HEK293 (cell line): ENCODE results near the gene FOLR1.
"Not testable (repeated sequence)": the region's sequence is repeated elsewhere in the genome, so short reads cannot be mapped to it uniquely, and the experiment has no call there.

Experiments used
- CTCF ChIA-PET: fragments of 350-600 bp; formaldehyde crosslinking; extraction: SDS; loops from one replicate; lab custom pipeline; 2021; ENCODE audit warnings: antibody characterized with exemption; lab: Yijun Ruan, JAX
- POLR2A ChIA-PET: fragments of 300-600 bp; formaldehyde crosslinking; extraction: SDS; loops from one replicate; lab custom pipeline; 2020; ENCODE audit warnings: antibody characterized with exemption, inconsistent platforms; lab: Yijun Ruan, JAX
- H3K27ac ChIP-seq: fragments of 200-500 bp; sonication (Bioruptor generic); 2 replicates; pipeline ENCODE4 v1.5.1; 2014; ENCODE audit warnings: low read depth, low read length, control low read depth, inconsistent platforms; ENCODE audit errors: extremely low read depth
- H3K36me3 ChIP-seq, 2 experiments: fragments of 200-500 bp in 1 of 2; sonication (Bioruptor generic) in 1 of 2; 1 replicate in 1 of 2; 2 replicates in 1 of 2; pipeline ENCODE4 v1.5.1; 2014 to 2017; ENCODE audit warnings: inconsistent platforms in 2 of 2, low read length in 2 of 2; ENCODE audit not compliant: control insufficient read depth in 2 of 2, insufficient read depth in 1 of 2
- H3K4me1 ChIP-seq: fragments of 200-500 bp; sonication (Bioruptor generic); 2 replicates; pipeline ENCODE4 v1.5.1; 2014; ENCODE audit warnings: mild to moderate bottlenecking, low read length, inconsistent platforms; ENCODE audit not compliant: control insufficient read depth, insufficient read depth
- H3K4me3 ChIP-seq: 2 replicates; pipeline ENCODE4 v1.5.1; 2011; ENCODE audit warnings: low read depth, mild to moderate bottlenecking, control low read depth, low read length, moderate library complexity
- H3K9me3 ChIP-seq: fragments of 200-500 bp; sonication (Bioruptor generic); 2 replicates; pipeline ENCODE4 v1.5.1; 2014; ENCODE audit warnings: low read depth, low read length, inconsistent platforms; ENCODE audit not compliant: control insufficient read depth, insufficient read depth
- BCL11A ChIP-seq: fragments of 450-650 bp; formaldehyde crosslinking; IDR thresholded peaks from 2 replicates; pipeline ENCODE4 v1.5.1; 2016; ENCODE audit warnings: low read depth, missing biosample characterization, missing genetic modification characterization
- OVOL3 ChIP-seq: fragments of 450-650 bp; formaldehyde crosslinking; IDR thresholded peaks from 2 replicates; pipeline ENCODE4 v1.5.1; 2016; ENCODE audit warnings: missing biosample characterization, missing genetic modification characterization
- PBX3 ChIP-seq: sonication (generic); formaldehyde crosslinking; IDR thresholded peaks from 2 replicates; pipeline ENCODE4 v1.8.1; 2022; ENCODE audit warnings: mild to moderate bottlenecking, moderate library complexity, missing genetic modification reagents
- ZEB2 ChIP-seq: fragments of 450-650 bp; formaldehyde crosslinking; IDR thresholded peaks from 2 replicates; pipeline ENCODE4 v1.5.1; 2016; ENCODE audit warnings: missing biosample characterization, missing genetic modification characterization
- ZFP3 ChIP-seq: fragments of 450-650 bp; formaldehyde crosslinking; IDR thresholded peaks from 2 replicates; pipeline ENCODE4 v1.5.1; 2016; ENCODE audit warnings: low read depth, missing biosample characterization, missing genetic modification characterization
- ZNF140 ChIP-seq: fragments of 450-650 bp; formaldehyde crosslinking; IDR thresholded peaks from 2 replicates; pipeline ENCODE4 v1.5.1; 2016; ENCODE audit warnings: missing biosample characterization, missing genetic modification characterization
- ZNF148 ChIP-seq: fragments of 450-650 bp; formaldehyde crosslinking; IDR thresholded peaks from 2 replicates; pipeline ENCODE4 v1.5.0; 2017; ENCODE audit warnings: missing biosample characterization, missing genetic modification characterization, borderline replicate concordance
- ZNF18 ChIP-seq: fragments of 450-650 bp; formaldehyde crosslinking; IDR thresholded peaks from 2 replicates; pipeline ENCODE4 v1.5.1; 2016; ENCODE audit warnings: missing biosample characterization, missing genetic modification characterization
- ZNF19 ChIP-seq: fragments of 450-650 bp; formaldehyde crosslinking; IDR thresholded peaks from 2 replicates; pipeline ENCODE4; 2016; ENCODE audit warnings: missing biosample characterization, missing genetic modification characterization, low read depth
- ZNF239 ChIP-seq: fragments of 450-650 bp; formaldehyde crosslinking; IDR thresholded peaks from 2 replicates; pipeline ENCODE4 v1.5.1; 2016; ENCODE audit warnings: missing biosample characterization, missing genetic modification characterization
- ZNF248 ChIP-seq: fragments of 450-650 bp; formaldehyde crosslinking; IDR thresholded peaks from 2 replicates; pipeline ENCODE4 v1.5.1; 2017; ENCODE audit warnings: missing biosample characterization, missing genetic modification characterization
- ZNF423 ChIP-seq: fragments of 450-650 bp; formaldehyde crosslinking; IDR thresholded peaks from 2 replicates; pipeline ENCODE4 v1.5.1; 2016; ENCODE audit warnings: missing biosample characterization, missing genetic modification characterization
- ZNF548 ChIP-seq: fragments of 450-650 bp; formaldehyde crosslinking; IDR thresholded peaks from 2 replicates; pipeline ENCODE4 v1.5.1; 2016; ENCODE audit warnings: missing biosample characterization, missing genetic modification characterization
- ZNF610 ChIP-seq: fragments of 450-650 bp; formaldehyde crosslinking; IDR thresholded peaks from 2 replicates; pipeline ENCODE4 v1.5.1; 2016; ENCODE audit warnings: missing biosample characterization, missing genetic modification characterization, borderline replicate concordance
- ZNF664 ChIP-seq: fragments of 450-650 bp; formaldehyde crosslinking; IDR thresholded peaks from 2 replicates; pipeline ENCODE4 v1.5.1; 2016; ENCODE audit warnings: missing biosample characterization, missing genetic modification characterization

FOLR1 gene

GRCh38 chr11:72150882-72151281 lies 41.1 kb upstream of the FOLR1 start:
- Histone ChIP-seq H3K27ac (no peak overlapping the region), H3K4me1 (no peaks in the 10 kb centered on the region), H3K4me3 (no peak overlapping the region)
- TF ChIP-seq ZEB2 (tag by site-specific recombination) (no peak), ZNF140 (tag by site-specific recombination) (no peak), ZNF19 (tag by site-specific recombination) (no peak), ZNF423 (no peak), ZNF548 (no peak), ZNF239 (tag by site-specific recombination) (no peak), PBX3 (no peak), ZFP3 (no peak), ZNF248 (no peak), ZNF18 (no peak)
- TF ChIP-seq, all 188 proteins: peak for 0
- Histone ChIP-seq H3K36me3 (no peaks in the 10 kb centered on the region), H3K9me3 (no peaks in the 10 kb centered on the region)
- CTCF ChIA-PET = no interaction called here
- POLR2A ChIA-PET = no interaction called here

GRCh38 chr11:72153874-72154273 lies 38.1 kb upstream of the FOLR1 start:
- H3K36me3 ChIP-seq, H3K4me1 ChIP-seq, POLR2A ChIA-PET, H3K27ac ChIP-seq, H3K4me3 ChIP-seq, H3K9me3 ChIP-seq: not testable (repeated sequence)
- CTCF ChIA-PET = interaction anchor here (0.6 to 3.6 kb wide), 2 partner anchors 10 to 405 kb away, joined by 4 to 28 read pairs; no protein-coding TSS in a partner anchor

- H3K4me3 ChIP-seq = no peak overlapping the region
- H3K36me3 ChIP-seq = no peaks in the 10 kb centered on the region
- TF ChIP-seq OVOL3 (tag by site-specific recombination) (no peak), ZNF610 (no peak), ZNF19 (tag by site-specific recombination) (no peak), ZNF148 (tag by site-specific recombination) (no peak), ZNF664 (tag by site-specific recombination) (no peak), BCL11A (tag by site-specific recombination) (no peak)
- TF ChIP-seq, all 188 proteins: peak for 0
- no peak overlapping the region for H3K27ac ChIP-seq
- POLR2A ChIA-PET = no interaction called here
- CTCF ChIA-PET = interaction anchor here (0.6 to 3.6 kb wide), 3 partner anchors 11 to 404 kb away, joined by 4 to 28 read pairs (median 4); no protein-coding TSS in a partner anchor
- no peaks in the 10 kb centered on the region for H3K4me1 ChIP-seq
- H3K9me3 ChIP-seq = no peaks in the 10 kb centered on the region
Measured at GRCh38 chr11:72154816-72155215, 37.1 kb upstream of the FOLR1 start.
